IPS-18c (cell line): ENCODE data around the gene TMPRSS9.
A peak's percentile ranks its signal among the peaks of the same experiment; 100 is the strongest.

Source experiments
- H3K4me3 ChIP-seq: 2 replicates; pipeline ENCODE4 v1.7.0; 2013; ENCODE audit warnings: low read depth, mild to moderate bottlenecking, low read length, moderate library complexity; ENCODE audit not compliant: insufficient read depth
- H3K9me3 ChIP-seq: one replicate; pipeline ENCODE4 v1.6.1; 2013; ENCODE audit warnings: mild to moderate bottlenecking, low read length, moderate library complexity; ENCODE audit not compliant: control insufficient read depth, insufficient read depth

Gene TMPRSS9

GRCh38 chr19:2359992-2360685 lies at the start of gene TMPRSS9:
Gene TMPRSS9, plus strand, starts transcription at chr19:2360265. Its CDS starts 29,521 bp downstream, at chr19:2389786.
- H3K4me3 ChIP-seq: peak within 1 kb of the TSS; percentile 5; the same call in 1 of the 2 replicates
- H3K9me3 ChIP-seq: no peaks in the 10 kb centered on the region

GRCh38 chr19:2311093-2311492 lies 49.0 kb upstream of the TMPRSS9 start:
- peaks cover 2% of the 10 kb centered on the region for H3K9me3 ChIP-seq
- H3K4me3 ChIP-seq: no peak overlapping the region

GRCh38 chr19:2312820-2313501 lies 47.1 kb upstream of the TMPRSS9 start:
- Histone ChIP-seq H3K9me3 (peaks cover 2% of the 10 kb centered on the region), H3K4me3 (peak overlapping the region; percentile 26; the same call in 1 of the 2 replicates)

GRCh38 chr19:2315121-2315817 lies 44.8 kb upstream of the TMPRSS9 start:
- Histone ChIP-seq H3K9me3 (peaks cover 2% of the 10 kb centered on the region), H3K4me3 (no peak overlapping the region)

GRCh38 chr19:2315818-2316353 lies 44.2 kb upstream of the TMPRSS9 start:
- Histone ChIP-seq H3K9me3 (peaks cover 2% of the 10 kb centered on the region), H3K4me3 (no peak overlapping the region)

GRCh38 chr19:2317300-2317699 lies 42.8 kb upstream of the TMPRSS9 start:
- peaks cover 2% of the 10 kb centered on the region for H3K9me3 ChIP-seq
- no peak overlapping the region for H3K4me3 ChIP-seq

GRCh38 chr19:2317756-2318155 lies 42.3 kb upstream of the TMPRSS9 start:
- peaks cover 2% of the 10 kb centered on the region for H3K9me3 ChIP-seq

GRCh38 chr19:2318923-2319322 lies 41.1 kb upstream of the TMPRSS9 start:
- Histone ChIP-seq H3K4me3 (no peak overlapping the region), H3K9me3 (peaks cover 2% of the 10 kb centered on the region)

More at GRCh38 chr19:2317756-2318155, 42.3 kb upstream of the TMPRSS9 start:
- H3K4me3 ChIP-seq: no peak overlapping the region

GRCh38 chr19:2319551-2319950 lies 40.5 kb upstream of the TMPRSS9 start:
- H3K4me3 ChIP-seq: no peak overlapping the region
- peaks cover under 1% of the 10 kb centered on the region for H3K9me3 ChIP-seq

- Histone ChIP-seq H3K4me3 (no peak overlapping the region), H3K9me3 (no peaks in the 10 kb centered on the region)
These were observed 40.0 kb upstream of the TMPRSS9 start for GRCh38 chr19:2320049-2320448.

- no peak overlapping the region for H3K4me3 ChIP-seq
- no peaks in the 10 kb centered on the region for H3K9me3 ChIP-seq
These were observed 39.1 kb upstream of the TMPRSS9 start for GRCh38 chr19:2320939-2321338.

- no peaks in the 10 kb centered on the region for H3K9me3 ChIP-seq
- no peak overlapping the region for H3K4me3 ChIP-seq
These were observed 38.3 kb upstream of the TMPRSS9 start for GRCh38 chr19:2321565-2322283.

GRCh38 chr19:2323707-2324106 lies 36.4 kb upstream of the TMPRSS9 start:
- no peak overlapping the region for H3K4me3 ChIP-seq
- H3K9me3 ChIP-seq: no peaks in the 10 kb centered on the region

- Histone ChIP-seq H3K9me3 (no peaks in the 10 kb centered on the region), H3K4me3 (no peak overlapping the region)
These were observed 35.7 kb upstream of the TMPRSS9 start for GRCh38 chr19:2324220-2324948.

GRCh38 chr19:2325281-2326046 lies 34.6 kb upstream of the TMPRSS9 start:
- Histone ChIP-seq H3K4me3 (no peak overlapping the region), H3K9me3 (no peaks in the 10 kb centered on the region)
